Large intestine (tissue), 3 donors: Measurements from ENCODE around the gene ZNHIT1. TPM values are rescaled to one million over a fixed set of nuclear protein-coding genes. Genes with fewer than 3 reads are reported as not detected.
"Not testable (repeated sequence)": the region's sequence is repeated elsewhere in the genome, so short reads cannot be mapped to it uniquely, and the experiment has no call there.

Experiments
- DNase-seq, 2 donors: peaks; one replicate each; pipeline versions ENCODE4 v3.0.0 to v3.0.0-alpha.2; 2013
- H3K27ac ChIP-seq: one replicate; pipeline ENCODE4 v1.5.1; 2013; ENCODE audit warnings: low read length
- H3K27me3 ChIP-seq: 2 replicates; pipeline ENCODE4 v1.6.1; 2013; ENCODE audit warnings: low read length; ENCODE audit not compliant: control insufficient read depth, insufficient read depth
- H3K36me3 ChIP-seq: 2 replicates; pipeline ENCODE4 v1.6.1; 2013; ENCODE audit warnings: low read length; ENCODE audit not compliant: control insufficient read depth, insufficient read depth
- H3K4me1 ChIP-seq: one replicate; pipeline ENCODE4 v1.6.1; 2013; ENCODE audit warnings: low read length; ENCODE audit not compliant: control insufficient read depth, insufficient read depth
- H3K4me3 ChIP-seq: one replicate; pipeline ENCODE4 v1.5.1; 2013; ENCODE audit warnings: low read length
- H3K9me3 ChIP-seq: one replicate; pipeline ENCODE4 v1.6.1; 2013; ENCODE audit warnings: mild to moderate bottlenecking, low read depth, low read length, moderate library complexity; ENCODE audit not compliant: control insufficient read depth
- WGBS: methylation state at CpG from one replicate; pipeline ENCODE4 v1.1.5; 2013; ENCODE audit warnings: low lambda C conversion rate; ENCODE audit not compliant: insufficient coverage; 5-methylcytosine and 5-hydroxymethylcytosine counted together
- polyA plus RNA-seq: library from polyadenylated mRNA; unstranded; fragments of 120-200 nt; gene quantifications from one replicate; pipeline ENCODE4 v1.2.1, GENCODE V29; 2013

The ZNHIT1 gene
- polyA plus RNA-seq, 1 donor: 60.9 TPM

DNA sequence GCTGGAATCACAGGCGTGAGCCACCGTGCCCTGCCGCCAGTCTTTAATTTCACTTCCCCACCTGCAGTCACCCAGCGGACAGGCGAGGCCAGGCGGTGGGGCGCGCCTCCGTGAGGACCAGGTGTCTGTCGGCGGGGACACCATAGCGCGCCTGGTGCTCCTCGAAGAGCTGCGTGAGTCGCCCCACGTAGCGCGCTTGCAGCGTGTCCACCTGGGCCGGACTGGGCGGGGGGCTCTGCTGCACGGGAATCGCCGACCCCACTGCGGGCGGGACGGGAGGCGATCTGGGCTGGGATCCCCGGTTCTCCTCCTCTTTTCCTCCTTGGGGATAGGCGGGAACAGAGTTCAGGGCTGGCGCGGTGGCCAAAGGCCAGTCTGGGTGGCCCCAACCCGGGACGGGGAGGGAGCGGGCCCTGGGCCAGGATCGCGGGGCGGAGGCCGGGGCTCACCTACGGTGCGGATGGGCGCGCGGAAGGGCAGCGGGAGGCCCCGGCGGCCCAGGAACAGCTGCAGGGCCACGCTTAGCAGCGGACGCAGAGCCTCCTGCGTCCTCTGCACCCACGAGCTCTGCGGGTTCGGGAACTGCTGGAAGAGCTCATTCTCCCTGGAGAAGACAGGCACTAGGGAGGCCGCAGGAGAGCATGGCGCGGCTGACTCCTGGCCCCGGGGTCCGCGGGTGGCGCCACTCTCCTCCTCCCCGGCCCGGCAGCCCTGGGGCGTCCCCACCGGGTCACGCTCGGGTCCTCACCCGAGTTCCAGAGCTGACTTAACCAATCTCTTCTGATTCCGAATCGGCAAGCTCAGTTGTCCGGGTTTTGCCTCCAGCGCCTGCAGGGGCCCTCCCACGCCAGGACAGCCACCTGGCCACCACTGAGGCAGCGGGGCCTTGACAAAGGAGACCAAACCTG lies 16.0 kb upstream of the ZNHIT1 start:
- peaks cover 12% of the 10 kb centered on the region for H3K4me1 ChIP-seq

GRCh38 chr7:101202603-101202918 lies 15.4 kb upstream of the ZNHIT1 start:
- WGBS: no CpG with 5 or more reads among the region's 5 CpGs
- no peak overlapping the region for H3K27ac ChIP-seq
- H3K27me3 ChIP-seq: peaks cover 23% of the 10 kb centered on the region
- H3K36me3 ChIP-seq: peaks cover 14% of the 10 kb centered on the region
- no peak for DNase-seq
- peaks cover 3% of the 10 kb centered on the region for H3K9me3 ChIP-seq
- H3K4me1 ChIP-seq: peaks cover 12% of the 10 kb centered on the region
- no peak overlapping the region for H3K4me3 ChIP-seq

More for the DNA sequence above, 16.0 kb upstream of the ZNHIT1 start:
- peaks cover 3% of the 10 kb centered on the region for H3K9me3 ChIP-seq
- peak overlapping the region; percentile 98 for H3K27ac ChIP-seq
- H3K27me3 ChIP-seq: peaks cover 23% of the 10 kb centered on the region
- WGBS: no CpG with 5 or more reads among the region's 75 CpGs
- H3K36me3 ChIP-seq: peaks cover 9% of the 10 kb centered on the region
- DNase-seq: peak; percentile 65 to 90
- H3K4me3 ChIP-seq: peak overlapping the region; percentile 59

- not testable (repeated sequence) for H3K9me3 ChIP-seq, H3K4me1 ChIP-seq, H3K4me3 ChIP-seq, H3K27ac ChIP-seq, DNase-seq
- WGBS: no CpG with 5 or more reads among the region's 22 CpGs
- Histone ChIP-seq H3K36me3 (peaks cover 25% of the 10 kb centered on the region), H3K27me3 (peaks cover 23% of the 10 kb centered on the region)
Observed at GRCh38 chr7:101203740-101204738, 13.9 kb upstream of the ZNHIT1 start.

GRCh38 chr7:101205901-101206664 lies 11.9 kb upstream of the ZNHIT1 start:
- Histone ChIP-seq H3K9me3 (no peaks in the 10 kb centered on the region), H3K27ac (no peak overlapping the region), H3K36me3 (peaks cover 39% of the 10 kb centered on the region), H3K4me1 (peaks cover 6% of the 10 kb centered on the region), H3K4me3 (no peak overlapping the region), H3K27me3 (peaks cover 16% of the 10 kb centered on the region)
- no CpG with 5 or more reads among the region's 32 CpGs for WGBS
- DNase-seq: no peak

DNA sequence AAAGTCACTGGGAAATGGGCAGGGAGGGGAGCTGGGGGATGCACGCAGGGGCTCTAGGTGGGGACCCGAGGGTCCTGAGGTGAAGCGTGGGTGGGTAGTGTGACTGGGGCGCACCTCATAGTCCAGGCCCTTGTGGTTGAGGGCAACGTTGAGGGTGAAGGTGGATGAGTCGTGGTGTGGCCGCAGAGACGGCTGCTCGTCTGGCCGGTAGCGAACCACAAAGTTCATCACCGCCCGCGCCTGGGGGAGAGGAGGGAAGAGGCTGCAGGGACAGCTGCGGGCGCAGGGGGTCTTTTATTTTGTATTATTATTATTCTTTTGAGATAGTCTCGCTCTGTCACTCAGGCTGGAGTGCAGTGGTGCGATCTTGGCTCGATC lies 11.3 kb upstream of the ZNHIT1 start:
- Histone ChIP-seq H3K4me3 (no peak overlapping the region), H3K4me1 (peaks cover 6% of the 10 kb centered on the region), H3K9me3 (no peaks in the 10 kb centered on the region), H3K27ac (no peak overlapping the region), H3K27me3 (peaks cover 13% of the 10 kb centered on the region), H3K36me3 (peaks cover 45% of the 10 kb centered on the region)
- no peak for DNase-seq
- no CpG with 5 or more reads among the region's 19 CpGs for WGBS

DNA sequence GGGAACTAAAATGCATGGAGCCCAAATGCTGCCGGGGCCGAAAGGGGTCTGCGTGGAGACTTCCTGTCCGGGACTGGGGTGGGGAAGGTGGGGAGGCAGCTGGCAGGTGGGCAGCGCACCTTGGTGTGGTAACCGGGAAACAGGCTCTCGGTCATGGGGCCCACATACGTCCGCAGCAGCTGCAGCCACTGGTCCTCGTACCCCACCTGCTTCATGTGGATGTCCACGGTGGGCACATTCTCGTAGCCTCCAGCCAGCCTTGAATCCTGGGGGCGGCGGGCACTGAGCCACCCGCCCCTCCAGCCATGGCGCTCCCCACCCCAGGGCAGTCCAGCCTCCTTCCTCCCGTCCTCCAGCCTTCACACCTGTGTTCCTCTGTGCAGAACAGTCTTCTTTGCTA lies 10.5 kb upstream of the ZNHIT1 start:
- no peak for DNase-seq
- Histone ChIP-seq H3K4me1 (peaks cover 2% of the 10 kb centered on the region), H3K27ac (no peak overlapping the region), H3K36me3 (peaks cover 53% of the 10 kb centered on the region), H3K4me3 (no peak overlapping the region), H3K27me3 (peaks cover 5% of the 10 kb centered on the region), H3K9me3 (no peaks in the 10 kb centered on the region)
- WGBS: no CpG with 5 or more reads among the region's 17 CpGs

- WGBS: no CpG with 5 or more reads among the region's 14 CpGs
- Histone ChIP-seq H3K27ac (no peak overlapping the region), H3K36me3 (peaks cover 62% of the 10 kb centered on the region)
Observed at GRCh38 chr7:101208794-101209193, 9.2 kb upstream of the ZNHIT1 start.

GRCh38 chr7:101210143-101210542 lies 7.8 kb upstream of the ZNHIT1 start:
- Histone ChIP-seq H3K27me3 (no peaks in the 10 kb centered on the region), H3K36me3 (peaks cover 65% of the 10 kb centered on the region)
- no peak for DNase-seq

More at GRCh38 chr7:101208794-101209193, 9.2 kb upstream of the ZNHIT1 start:
- no peaks in the 10 kb centered on the region for H3K27me3 ChIP-seq
- H3K4me1 ChIP-seq: no peaks in the 10 kb centered on the region
- no peak overlapping the region for H3K4me3 ChIP-seq
- no peaks in the 10 kb centered on the region for H3K9me3 ChIP-seq
- DNase-seq: no peak

GRCh38 chr7:101211501-101211900 lies 6.5 kb upstream of the ZNHIT1 start:
- Histone ChIP-seq H3K4me3 (no peak overlapping the region), H3K27ac (no peak overlapping the region), H3K9me3 (no peaks in the 10 kb centered on the region), H3K36me3 (peaks cover 64% of the 10 kb centered on the region), H3K27me3 (no peaks in the 10 kb centered on the region), H3K4me1 (peaks cover 5% of the 10 kb centered on the region)
- DNase-seq: no peak
- WGBS: no CpG with 5 or more reads among the region's 24 CpGs

More at GRCh38 chr7:101210143-101210542, 7.8 kb upstream of the ZNHIT1 start:
- H3K4me1 ChIP-seq: no peaks in the 10 kb centered on the region
- H3K4me3 ChIP-seq: no peak overlapping the region
- H3K9me3 ChIP-seq: no peaks in the 10 kb centered on the region
- H3K27ac ChIP-seq: no peak overlapping the region
- WGBS: no CpG with 5 or more reads among the region's 19 CpGs

DNA sequence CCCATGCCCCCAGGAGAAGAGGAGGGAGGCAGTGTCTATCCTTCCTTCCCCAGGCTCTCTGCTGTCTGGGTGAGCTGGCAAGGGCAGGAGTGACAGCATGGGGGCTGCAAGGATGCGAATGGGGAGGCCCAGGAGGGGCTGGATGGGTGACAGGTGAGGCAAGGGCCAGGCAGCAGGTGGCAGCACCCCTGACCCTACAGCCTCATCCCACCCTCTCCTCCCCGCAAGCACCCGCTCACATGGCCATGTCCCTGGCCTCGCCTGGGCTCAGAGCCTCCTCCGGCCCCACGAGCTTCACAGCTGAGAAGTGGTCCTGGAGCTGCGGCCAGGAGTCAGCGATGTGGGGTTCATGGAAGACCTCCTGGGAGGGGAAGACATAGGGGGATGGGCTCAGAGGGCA lies 6.0 kb upstream of the ZNHIT1 start:
- no CpG with 5 or more reads among the region's 8 CpGs for WGBS
- DNase-seq: no peak
- Histone ChIP-seq H3K36me3 (peaks cover 61% of the 10 kb centered on the region), H3K9me3 (no peaks in the 10 kb centered on the region), H3K4me3 (no peak overlapping the region), H3K27ac (no peak overlapping the region), H3K4me1 (peaks cover 9% of the 10 kb centered on the region), H3K27me3 (no peaks in the 10 kb centered on the region)
